NCI-H345 treated with DMSO at 0.1 percent for 48 hours (cell line): ENCODE data around the gene CAPN2.
A peak's percentile ranks its signal among the peaks of the same experiment; 100 is the strongest.
"Not testable (repeated sequence)": the region's sequence is repeated elsewhere in the genome, so short reads cannot be mapped to it uniquely, and the experiment has no call there.

Source experiments
- DNase-seq: peaks from one replicate; lab custom pipeline; 2025; ENCODE audit not compliant: unreplicated experiment; lab: John Stamatoyannopoulos, UW

CAPN2 gene

DNA sequence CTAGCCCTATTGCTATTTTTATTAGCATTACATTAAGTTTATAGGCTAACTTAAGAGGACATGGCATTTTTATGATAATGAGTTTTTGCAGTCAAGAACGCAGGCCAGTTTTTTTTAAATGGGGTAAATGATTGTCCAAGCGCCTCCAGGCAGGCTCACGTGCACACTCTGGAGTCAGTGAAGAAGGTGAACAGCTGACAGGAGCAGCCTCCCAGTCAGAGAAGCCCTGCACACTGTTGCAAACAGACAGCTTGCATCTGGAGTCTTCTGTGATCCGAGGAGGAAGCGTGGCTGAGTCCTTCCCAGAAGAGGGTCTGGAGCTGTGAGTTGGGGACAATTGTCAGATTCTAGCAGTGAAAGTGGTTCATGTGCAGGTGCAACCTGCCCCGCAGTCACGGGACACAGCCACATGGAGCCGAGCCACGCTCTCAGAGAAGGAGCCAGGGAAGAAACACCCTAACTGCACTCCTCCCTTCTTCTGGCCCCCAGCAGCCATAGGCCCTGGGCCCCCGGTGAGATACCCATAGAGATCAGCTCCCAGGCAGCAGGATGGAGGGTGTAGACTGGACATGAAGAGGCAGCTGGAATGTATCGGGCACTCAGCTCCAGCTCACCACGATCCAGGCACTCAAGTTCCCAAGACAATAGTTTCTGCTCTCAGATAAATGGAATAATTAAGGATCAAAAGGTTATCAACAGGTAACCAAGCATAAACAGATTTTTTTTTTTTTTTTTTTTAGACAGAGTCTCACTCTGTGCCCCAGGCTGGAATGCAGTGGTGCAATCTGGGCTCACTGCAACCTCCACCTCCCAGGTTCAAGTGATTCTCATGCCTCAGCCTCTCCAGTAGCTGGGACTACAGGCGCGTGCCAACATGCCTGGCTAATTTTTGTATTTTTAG is 26.4 kb downstream of the CAPN2 start:
- peak; percentile 9 for DNase-seq

DNA sequence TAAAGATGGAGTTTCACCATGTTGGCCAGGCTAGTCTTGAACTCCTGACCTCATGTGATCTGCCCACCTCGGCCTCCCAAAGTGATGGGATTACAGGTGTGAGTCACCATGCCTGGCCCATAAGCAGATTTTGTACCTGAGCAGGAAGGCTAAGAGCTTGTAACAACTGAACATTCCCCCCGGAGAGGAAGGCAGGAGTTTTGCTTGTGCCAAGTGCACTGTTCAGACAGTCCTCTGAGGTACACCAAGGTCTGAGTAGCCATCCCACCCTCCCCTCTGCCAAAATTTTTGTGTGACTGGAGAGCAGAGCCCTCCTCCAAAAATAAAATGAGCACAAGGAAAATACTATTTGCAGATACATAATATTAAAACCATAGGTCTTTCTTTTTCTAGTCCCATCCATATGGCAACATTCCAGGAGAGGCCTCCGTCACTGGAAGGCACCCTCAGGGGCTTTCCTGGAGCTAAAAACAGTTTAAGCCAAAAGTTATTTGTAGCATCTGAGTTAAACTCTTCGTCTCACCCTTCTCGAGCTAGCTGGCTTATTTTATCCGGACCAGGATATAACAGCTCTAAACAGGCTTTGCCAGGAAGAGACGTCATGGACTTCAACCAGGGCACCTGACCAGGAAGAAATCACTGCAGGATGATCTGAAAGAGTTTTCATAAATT is 27.2 kb downstream of the CAPN2 start:
- DNase-seq = no peak

DNA sequence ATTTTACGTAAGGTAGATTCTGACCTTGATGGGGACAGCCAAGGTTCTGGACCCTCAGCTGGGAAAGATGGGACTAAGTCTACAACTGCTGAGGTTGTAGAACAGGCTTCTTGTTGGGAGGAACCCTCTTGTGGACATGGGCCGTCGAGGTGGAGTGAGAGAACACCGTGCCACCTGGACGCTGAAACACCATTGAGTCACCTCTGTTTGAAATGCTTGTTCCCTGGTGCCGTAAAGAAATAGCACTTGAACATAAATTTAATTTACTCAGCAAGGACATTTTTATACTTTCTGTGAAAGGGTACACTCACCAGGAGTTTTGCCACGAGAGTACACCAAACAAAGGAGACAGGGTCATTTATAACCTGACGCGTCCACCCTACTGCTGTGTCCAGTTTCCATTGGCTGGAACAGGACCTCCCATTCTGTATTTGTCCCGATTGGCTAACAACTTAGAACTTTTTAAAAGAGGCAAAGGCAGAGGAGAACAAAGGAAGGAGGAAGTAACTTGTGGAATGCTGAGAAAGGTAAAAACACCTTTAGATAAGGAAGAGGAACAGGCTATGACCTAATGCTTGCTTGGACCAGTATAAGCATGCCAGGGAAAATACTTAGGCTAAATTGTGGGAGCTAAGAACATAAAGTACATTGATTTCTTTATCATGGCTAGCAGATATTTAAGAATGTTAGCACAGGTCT is 27.8 kb downstream of the CAPN2 start:
- DNase-seq = not testable (repeated sequence)

GRCh38 chr1:223741861-223742260 is 29.5 kb downstream of the CAPN2 start:
- DNase-seq = no peak

- DNase-seq = peak; percentile 74
These were observed 30.6 kb downstream of the CAPN2 start for GRCh38 chr1:223742856-223743517.

DNA sequence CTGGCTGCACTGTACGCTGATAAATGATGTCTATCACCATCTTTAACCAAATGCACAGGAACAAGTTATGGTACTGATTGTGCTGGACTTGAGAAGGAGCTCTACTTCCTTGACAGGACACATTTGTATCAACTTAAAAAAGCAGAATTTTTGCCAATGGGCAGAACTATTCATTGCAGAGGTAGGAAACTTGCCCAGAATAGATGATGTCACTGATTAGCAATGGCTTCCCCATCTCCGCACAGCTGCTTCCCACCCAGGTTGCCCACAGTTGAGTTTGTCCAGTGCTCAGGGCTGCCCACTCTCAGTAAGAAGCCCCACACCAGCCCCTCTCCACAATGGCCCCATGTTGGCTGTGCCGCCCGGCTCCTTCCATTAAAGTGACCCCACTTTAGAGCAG is 33.4 kb downstream of the CAPN2 start:
- DNase-seq = no peak

GRCh38 chr1:223747838-223748335 is 35.5 kb downstream of the CAPN2 start:
- no peak for DNase-seq

DNA sequence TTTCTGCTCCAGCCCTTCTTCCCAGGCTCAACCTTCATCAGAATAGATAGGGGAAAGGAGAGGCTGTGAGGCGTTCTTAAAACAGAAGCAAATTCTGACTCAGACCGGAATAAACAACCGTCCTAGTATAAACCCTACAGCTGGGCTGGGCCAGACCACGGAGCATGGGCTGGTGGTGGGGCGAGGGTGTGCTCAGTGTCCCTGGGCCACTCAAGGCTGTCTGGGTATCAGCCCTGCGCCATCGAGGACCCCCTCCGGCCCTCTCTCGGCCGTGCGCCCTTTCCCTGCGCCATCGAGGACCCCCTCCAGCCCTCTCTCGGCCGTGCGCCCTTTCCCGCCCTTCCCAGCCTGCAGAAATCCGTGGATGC is 36.0 kb downstream of the CAPN2 start:
- no peak for DNase-seq

GRCh38 chr1:223748773-223749733 is 36.7 kb downstream of the CAPN2 start:
- DNase-seq = peak; percentile 7

GRCh38 chr1:223750730-223751570 is 38.6 kb downstream of the CAPN2 start:
- DNase-seq = no peak

DNA sequence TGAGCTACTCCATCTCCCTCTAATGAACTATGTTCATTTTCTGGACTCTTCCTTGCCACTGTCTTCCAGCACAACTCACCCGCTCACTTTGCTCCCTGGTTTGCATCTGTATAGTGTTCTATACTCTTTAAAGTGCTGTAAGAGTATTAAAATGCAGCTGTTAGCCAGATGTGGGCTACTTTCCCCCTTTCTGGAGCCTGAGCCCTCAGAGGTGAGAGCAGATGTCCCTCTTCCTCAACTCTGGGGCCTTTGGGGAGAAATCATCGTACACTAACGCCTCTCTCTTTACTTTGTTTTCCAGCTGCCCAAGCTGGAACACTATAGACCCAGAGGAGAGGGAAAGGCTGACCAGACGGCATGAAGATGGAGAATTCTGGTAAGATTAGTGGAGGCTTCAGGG is 39.4 kb downstream of the CAPN2 start:
- DNase-seq = no peak

- DNase-seq = no peak
These were observed 40.6 kb downstream of the CAPN2 start for GRCh38 chr1:223752721-223753515.

GRCh38 chr1:223754681-223755431 is 42.5 kb downstream of the CAPN2 start:
- DNase-seq = no peak

DNA sequence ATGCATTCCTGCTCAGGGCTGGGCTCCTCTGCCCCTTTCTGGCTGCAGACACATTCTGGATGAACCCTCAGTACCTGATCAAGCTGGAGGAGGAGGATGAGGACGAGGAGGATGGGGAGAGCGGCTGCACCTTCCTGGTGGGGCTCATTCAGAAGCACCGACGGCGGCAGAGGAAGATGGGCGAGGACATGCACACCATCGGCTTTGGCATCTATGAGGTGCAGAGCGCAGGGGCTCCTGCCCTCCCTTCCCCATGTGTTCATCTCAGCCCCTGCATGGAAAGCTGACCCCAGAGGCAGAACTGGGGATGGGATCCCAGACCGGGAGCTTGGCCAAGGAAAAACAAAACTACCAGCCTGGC is 43.1 kb downstream of the CAPN2 start:
- no peak for DNase-seq

DNA sequence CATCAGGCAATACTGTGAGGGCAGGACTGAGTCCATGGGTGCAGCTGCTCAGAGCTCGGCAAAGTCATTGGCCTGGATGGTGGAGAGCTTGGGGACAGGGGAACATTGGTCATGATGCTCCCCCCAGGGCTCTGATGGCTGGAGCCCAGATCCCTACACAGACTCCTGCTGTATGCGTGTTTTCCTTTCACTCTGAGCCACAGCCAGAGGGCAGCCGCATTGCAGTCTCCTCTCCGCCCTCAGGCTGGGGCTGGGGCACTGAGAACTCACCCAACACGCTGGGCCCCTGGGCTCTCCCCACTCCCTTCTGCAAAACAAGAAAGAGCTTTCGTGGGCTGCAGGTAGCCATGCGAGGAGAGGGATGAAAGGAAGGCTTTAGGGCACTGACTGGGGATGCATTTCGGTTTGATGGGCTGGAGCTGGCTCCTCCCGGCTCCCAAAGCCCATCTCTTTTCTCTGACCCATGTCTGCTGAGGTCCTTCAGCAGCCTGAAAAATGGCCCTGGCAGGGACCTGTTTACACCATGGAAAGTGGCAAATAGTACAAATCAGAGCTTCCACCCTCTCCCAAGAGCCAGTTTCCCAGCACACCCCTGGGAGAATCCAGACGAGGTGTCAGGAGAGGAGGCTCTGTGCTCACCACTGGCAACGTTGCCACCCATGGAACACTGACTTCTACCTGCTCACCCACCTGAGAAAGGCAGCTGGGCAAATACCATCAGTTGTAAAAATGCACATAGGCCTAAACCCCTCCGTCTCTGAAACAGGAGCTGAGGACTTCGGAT is 43.8 kb downstream of the CAPN2 start:
- no peak for DNase-seq

DNA sequence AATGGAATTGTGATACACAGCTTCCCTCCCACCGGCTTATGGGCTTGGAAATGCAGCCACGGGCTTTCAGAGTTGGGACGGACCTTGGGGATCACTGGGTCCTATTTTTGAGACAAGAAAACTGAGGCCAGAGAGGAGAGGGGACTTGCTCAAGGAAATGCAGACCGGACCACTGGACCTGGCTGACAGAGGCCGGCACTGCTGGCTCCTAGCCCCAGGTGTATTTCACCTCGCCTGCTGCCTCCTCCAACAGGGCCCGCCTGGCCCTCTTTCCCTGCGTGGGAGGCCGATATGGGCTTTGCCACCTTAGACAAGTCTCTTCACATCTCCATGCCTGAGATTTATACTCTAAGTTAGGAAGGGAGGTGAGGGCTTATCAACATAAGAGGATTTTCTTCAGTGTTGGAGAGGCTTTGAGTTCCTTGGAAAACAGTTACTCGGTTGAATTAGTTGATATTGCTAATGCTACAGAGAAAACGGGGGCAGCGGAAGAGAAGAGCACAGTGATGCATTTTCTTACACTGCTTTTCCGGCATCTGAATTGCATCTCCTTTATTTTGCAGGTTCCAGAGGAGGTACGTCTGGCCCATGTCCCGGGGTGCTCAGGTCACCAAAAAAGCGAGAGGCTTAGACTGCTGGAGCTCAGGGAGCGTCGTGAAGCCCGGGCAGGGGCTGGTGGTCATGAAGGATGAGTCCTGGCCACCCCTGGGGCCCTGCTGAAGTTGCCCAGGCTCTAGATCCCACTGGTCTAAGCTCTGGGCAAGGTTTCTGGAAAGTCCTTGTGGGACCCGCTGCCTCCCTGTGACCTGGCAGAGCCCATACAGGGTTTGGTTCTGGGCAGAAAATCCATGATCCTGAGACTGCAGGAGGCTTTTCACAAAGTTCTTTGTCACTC is 44.7 kb downstream of the CAPN2 start:
- DNase-seq = no peak
